ENCODE results near the gene STXBP6.
"Not testable (repeated sequence)": the region's sequence is repeated elsewhere in the genome, so short reads cannot be mapped to it uniquely, and the experiment has no call there.

STXBP6 gene

DNA sequence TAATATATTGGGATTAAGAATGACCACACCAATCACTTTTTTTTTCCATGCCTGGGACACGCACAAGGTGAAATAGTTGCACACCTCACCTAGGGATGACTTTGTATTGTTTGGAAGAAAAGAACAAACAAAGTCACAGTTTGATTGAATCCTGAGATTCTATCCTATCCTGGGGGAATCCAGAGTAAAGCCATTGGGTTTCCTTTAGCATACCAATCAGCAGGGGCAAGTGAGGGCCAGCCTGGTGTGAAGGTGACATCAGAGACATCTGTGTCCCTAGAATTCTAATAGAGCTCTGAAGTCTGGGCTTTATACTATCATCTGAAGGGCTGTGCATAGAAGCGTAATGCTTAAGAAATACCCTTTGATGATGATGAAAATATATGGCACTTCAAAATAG, 199.9 kb downstream of the STXBP6 start:
- DNase-seq, result no peak

DNA sequence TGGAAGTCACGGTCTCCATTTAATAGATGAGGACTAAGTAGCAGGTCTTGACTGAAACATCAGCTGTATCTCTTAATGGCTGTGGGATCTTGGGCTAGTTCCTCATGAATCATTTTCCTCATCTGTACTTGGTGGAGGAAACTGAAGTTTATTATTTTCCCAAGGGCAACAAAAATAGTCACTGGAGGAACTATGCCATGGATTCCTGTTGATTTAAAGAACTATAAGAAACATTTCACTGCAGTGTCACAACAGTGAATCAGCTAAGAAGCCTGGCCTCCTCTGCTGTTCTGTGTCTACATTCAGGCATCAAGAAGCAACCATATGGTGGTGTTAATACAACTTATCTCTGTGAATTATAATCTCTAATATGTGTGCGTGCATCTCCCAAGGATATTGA, 200.5 kb downstream of the STXBP6 start:
- no peak for DNase-seq

- DNase-seq, result no peak
These were observed 201.7 kb downstream of the STXBP6 start for GRCh38 chr14:24848102-24848790.

DNA sequence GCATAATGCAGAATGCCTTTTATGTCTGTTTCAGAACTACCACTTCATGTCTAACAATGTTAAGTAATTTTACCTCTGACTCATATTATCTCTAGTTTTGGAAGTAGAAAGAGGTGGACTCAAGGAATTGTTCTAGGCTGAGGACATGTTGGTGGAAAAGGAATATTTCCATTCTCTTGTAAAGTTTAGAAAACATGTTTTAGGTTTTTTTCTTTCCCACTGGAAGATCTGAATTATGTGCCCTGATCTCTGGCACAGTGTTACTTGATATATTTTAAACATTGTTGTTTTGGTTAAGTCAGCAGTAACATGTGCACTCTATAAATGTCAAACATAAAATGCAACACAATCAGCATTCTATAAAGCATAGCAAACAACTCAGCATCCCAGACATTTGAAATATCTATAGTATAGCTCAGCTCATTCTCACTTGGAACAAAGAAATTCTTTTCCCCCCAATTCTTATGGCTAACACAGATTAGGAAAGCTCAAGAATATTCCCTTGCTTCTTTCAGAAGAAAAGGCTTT, 202.3 kb downstream of the STXBP6 start:
- no peak for DNase-seq

DNA sequence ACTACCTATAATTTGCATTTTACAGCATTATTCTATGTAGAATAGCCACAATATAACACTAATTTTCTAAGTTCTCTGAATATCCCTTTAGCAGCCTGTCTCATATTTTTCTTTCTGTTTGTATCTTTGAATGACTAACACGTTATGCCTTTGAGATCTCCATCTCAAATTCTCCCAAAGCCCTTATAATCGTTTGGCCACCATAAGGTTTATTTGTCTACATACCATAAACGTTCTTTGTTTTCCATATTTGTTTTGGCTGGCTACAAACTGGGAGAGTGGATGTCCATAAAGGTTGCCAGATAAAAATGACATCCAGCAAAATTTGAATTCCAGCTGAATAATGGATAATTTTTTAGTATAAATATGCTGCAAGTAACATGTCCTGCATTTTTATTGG, 203.7 kb downstream of the STXBP6 start:
- no peak for DNase-seq

DNA sequence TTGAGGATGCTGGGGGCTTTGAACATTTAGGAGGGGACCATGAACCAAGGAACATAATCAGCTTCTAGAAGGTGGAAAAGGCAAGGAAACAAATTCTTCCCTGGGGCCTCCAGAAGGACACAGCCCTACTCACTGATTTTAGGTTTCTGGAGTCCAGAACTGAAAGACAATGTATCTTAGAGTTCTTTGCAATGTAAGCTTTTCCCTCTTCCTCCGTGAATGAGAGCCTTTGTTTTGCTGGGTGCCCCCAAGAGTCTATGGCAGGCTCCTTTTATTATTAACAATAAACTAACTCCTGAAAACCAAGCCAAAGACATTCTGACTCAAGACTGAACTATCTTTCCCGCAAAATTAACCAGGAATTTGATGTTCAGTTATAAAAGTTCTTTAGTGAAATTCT, 204.1 kb downstream of the STXBP6 start:
- DNase-seq, result no peak

DNA sequence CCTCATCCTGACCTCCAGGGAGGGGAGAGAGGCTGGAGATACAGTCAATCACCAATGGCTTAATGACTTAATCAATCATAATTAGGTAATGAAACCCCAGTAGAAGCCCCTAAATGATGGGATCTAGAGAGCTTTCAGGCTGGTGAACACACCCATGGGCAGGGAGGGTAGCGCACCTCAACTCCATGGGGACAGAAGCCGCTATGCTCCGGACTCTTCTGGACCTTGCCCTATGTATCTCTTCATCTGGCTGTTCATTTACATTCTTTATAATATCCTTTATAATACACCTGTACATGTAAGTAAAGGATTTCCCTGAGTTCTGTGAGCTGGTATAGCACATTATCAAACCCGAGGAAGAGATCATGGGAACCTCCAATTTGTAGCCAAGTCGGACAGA, 205.9 kb downstream of the STXBP6 start:
- DNase-seq, result no peak

GRCh38 chr14:24843494-24843893, 206.5 kb downstream of the STXBP6 start:
- no peak for DNase-seq

- DNase-seq, result no peak
These were observed 209.6 kb downstream of the STXBP6 start for GRCh38 chr14:24840204-24840893.

DNA sequence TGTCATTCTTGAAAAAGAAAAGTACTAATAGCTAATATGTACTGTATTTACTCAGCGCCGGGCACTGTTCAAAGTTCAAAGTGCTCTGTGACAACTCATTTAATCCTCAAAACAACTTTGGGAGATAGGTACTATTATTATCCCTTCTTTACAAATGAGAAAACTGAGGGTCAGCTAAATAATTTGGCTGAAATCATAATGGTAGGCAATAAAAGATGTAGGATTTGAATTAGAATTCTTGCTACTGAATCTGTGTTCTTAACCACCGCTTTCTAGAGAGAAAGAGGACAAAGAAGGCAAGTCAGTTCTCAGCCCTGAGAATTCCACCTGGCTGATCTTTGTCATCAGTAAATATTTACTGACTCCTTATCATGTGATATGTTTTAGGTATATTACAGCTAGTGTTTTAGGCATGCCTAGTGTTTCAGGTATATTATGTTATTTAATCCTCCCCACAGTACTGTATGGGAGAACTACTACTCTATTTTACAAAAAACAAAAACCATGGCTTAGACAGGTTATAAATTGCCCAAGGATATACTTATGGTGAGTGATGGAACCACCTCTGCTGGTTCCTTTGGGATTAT, 210.2 kb downstream of the STXBP6 start:
- DNase-seq, result no peak

DNA sequence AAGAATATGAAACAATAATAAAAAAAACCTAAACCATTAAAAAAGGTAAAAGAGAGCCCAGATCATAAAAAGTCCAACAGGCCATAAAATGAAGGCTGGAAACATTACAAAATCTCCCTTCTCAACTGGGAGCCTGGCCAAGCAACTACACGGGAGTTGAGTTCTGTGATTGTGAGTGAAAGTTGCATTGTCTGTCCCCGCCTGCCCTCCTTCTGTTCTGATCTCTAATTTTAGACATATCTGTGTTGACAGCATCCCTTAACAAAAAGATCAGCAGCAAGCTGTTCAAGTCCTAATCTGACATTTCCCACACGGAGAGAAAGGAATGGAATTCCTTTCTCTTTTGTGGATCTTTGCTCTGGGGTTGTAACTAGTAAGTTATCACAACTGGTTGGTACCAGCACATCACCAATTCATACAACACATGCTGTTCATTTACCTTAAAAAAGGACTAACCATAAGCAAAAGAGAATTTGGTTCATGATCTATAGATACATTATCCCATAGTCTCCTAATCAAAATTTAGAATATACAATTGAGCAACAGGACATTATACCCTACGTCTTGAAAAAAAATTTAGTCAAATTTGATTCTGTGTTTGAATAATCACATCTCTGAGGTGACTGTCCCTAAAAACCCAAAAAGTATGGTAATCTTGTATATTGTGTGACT, 210.9 kb downstream of the STXBP6 start:
- no peak for DNase-seq

GRCh38 chr14:24837280-24838046, 212.5 kb downstream of the STXBP6 start:
- DNase-seq, result no peak

DNA sequence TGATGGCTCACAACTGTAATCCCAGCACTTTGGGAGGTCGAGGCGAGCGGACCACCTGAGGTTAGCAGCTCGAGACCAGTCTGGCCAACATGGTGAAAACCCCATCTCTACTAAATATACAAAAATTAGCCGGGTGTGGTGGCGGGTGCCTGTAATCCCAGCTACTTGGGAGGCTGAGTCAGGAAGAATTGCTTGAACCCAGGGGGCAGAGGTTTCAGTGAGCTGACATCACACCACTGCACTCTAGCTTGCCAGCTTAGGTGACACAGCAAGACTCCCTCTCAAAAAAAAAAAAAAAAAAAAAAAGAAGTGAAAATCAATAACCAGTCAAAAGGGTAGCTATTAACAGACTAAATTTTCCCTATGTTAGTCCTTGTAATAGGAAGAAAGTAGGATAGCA, 213.6 kb downstream of the STXBP6 start:
- not testable (repeated sequence) for DNase-seq

GRCh38 chr14:24834956-24835355, 215.0 kb downstream of the STXBP6 start:
- no peak for DNase-seq

DNA sequence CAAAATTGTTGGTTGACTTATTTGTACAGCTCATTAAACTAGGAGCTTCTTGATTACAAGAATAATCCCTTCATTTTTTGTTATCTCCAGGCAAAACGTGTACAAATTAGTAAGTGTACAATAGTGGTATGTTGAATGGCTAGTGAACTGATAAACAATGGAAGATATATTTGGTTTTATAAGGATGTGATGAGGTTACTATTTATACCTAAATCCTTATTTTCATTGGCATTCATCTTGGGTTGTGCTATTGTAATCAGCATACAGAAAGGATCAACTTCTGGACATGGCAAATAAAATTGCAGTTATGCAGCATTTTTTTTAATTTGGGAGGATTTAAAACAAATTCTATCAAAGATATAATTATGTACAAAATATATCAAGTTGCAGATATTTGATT, 216.6 kb downstream of the STXBP6 start:
- no peak for DNase-seq

DNA sequence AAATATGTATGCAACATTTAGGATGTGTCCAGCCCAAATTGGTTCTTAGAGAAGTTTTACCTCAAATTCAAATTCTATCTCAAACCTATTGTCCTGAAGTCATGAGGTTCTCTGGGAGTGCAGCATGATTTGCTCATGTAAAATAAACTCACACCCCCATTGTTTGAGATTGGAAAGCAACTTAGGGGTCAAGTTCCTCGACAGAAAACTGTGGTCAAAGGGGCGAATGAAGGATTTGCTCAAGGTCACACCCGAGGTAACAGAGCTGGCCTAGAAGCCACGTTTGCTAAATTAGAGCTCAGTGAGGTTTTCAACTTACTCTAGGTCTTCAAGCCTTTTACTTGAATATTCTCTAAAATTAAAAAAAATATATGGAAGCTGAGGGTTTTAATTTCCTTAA, 218.3 kb downstream of the STXBP6 start:
- no peak for DNase-seq

GRCh38 chr14:24829862-24830261, 220.1 kb downstream of the STXBP6 start:
- no peak for DNase-seq

DNA sequence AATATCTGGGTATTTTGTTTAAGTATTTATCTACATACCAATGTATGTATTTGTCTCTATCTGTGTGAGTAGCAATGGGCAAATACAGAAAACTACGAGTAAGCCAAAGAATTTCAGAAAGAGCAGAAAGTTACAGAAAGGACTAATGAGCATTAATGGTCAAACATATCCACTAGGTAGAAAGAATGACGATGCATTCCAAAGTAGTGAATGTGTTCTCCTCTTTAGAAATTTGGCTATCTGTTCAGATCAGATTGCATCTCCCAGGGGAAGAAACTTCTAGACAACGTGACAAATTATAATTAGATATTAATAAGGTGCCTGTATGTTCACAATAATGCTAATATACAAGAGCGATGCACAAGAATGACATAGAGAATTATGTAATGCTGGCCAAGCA, 221.5 kb downstream of the STXBP6 start:
- no peak for DNase-seq

DNA sequence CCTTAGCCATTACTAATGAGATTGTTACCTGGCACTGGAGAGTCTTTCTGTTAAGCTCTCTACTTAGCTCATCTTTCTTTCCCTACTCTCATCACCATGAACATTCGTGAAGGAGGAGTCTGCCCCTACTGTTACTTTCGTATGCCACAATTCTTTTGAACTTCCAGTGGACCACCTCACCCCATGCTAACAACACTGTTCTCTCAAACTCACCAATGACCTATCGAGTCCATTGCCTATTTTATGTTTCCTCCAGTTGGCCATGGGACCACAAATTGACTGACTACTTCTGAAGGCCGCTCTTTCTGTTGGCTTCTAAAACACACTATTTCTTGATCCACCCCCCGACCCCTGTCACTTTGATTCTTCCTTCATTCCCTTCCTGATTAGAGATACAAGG, 223.6 kb downstream of the STXBP6 start:
- DNase-seq, result no peak

DNA sequence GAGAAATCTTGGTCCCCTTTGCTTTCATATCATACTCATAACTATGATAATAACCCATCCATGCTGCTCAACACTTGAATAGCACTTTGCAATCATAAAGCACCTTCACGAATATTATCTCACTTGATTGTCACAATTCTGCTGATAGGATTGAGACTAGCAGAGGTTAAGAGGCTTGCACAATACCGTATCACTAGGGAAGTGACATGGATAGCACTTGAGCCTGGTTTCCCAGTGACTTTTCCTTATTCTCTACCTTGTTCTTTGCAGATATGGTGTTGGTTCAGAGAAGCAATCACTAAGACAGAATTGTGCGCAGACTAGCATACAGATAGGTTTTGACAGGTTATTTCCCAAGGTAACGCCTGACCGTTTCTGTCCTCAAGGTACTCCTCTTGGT, 229.3 kb downstream of the STXBP6 start:
- no peak for DNase-seq

DNA sequence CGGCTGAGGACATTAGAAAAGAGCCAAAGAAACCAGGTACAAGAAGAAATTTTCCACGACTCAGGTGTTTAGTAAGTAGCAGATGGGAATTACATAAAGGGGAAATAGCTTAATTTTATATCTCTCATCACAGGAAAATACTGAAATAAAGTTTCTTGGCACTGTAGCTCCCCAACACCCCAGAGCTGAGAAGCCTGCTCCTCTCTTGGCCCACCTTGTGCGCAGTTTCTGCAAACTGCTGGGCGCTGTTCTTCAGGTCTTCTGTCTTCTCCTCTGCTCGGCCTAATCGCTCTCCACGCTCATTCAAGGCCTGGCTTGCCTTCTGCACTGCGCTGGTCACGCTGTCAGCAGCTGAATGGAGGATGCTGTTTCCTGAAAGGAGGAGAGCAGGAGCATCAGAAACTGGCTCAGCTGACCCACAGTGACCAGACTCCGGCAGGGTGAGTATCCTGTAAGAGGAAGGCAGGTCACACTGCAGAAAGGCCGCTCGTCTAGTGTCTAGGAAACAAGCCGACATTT, 231.1 kb downstream of the STXBP6 start:
- DNase-seq, result no peak

DNA sequence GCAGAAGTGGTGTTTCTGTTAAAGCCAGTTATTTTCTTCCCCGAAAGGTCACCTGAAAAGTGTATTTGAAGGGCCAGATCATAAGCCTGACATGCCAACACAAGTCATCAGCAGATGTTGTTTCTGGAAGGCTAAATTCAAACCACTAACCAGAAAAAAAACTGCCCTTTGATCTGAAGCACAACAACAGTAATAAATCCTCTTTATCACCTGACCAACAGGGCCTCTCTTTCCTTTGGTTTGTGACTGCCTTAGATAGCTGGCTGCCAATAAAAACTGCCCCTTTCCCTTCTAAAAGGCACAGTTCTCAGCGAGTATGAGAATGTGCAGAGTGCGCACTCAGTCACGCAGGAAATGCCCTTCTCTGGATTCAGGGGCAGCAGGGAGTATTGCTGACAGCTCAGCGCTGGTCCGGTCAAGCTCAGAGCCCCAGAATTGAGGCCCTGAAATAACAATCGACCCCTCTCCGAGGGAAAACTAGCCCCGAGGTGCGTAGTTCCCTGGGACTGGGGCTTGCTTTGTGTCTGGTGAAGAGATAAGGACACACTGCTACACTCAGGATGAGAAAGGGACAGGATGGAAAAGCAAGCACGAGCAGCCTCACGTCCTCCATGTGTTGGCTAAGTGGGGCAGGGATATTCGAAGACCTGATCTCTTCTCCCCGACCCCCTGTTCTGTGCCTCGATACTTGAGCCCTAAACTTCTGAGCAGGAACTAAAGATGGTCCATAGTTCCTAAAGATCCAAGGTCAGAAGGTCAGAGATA, 231.7 kb downstream of the STXBP6 start:
- no peak for DNase-seq

All from cortex of kidney (tissue), 1 donor.